T-helper 9 cell (primary cell): ENCODE data around the gene TIAL1.
"Not testable (repeated sequence)": the region's sequence is repeated elsewhere in the genome, so short reads cannot be mapped to it uniquely, and the experiment has no call there.

Source experiments
- DNase-seq: peaks from one replicate; pipeline ENCODE4 v3.0.0-alpha.2; 2020

TIAL1 gene

DNA sequence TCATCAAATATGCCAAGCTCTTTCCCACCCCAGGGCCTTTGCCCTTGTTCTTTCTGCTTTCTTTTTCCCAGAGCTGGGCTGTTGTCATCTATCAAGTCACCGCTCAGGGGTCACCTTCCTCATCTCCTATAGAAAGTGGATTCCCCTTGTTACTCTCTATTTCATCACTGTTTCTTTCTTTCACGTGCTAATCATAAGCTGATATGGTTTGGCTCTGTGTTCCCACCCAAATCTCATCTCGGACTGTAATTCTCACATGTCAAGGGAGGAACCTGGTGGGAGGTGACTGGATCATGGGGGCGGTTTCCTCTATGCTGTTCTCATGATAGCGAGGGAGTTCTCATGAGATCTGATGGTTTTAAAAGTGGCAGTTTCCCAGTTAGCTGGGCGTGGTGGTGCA lies 17.0 kb upstream of the TIAL1 start:
- no peak for DNase-seq

DNA sequence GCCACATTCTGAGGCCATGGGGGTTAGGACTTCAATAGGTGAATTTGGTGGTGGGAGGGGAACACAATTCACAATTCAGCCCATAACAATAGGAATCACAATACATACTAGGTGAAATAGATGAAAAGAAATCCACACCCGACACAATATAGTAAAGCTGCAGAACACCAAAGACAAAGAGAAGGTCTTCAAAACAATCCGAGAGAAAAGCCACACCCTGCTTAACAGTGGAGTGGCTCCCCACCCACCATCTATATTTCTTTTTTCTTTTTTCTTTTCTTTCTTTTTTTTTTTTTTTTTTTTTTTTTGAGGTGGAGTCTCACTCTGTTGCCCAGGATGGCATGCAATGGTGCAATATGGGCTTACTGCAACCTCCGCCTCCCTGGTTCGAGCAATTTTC lies 14.7 kb upstream of the TIAL1 start:
- DNase-seq, result no peak

DNA sequence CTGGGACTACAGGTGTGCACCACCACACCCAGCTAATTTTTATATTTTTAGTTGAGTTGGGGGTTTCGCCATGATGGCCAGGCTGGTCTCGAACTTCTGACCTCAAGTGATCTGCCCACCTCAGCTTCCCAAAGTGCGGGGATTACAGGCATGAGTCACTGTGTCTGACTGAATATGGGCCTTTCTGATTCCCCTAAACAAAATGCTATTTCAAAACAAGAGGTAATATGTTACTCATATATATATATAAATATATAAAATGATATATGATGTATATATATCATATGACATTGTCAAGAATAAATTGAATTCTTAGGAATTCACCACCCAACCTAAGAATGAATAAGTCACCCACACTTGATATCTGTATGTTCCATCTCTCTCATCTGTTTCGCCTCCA lies 12.8 kb upstream of the TIAL1 start:
- DNase-seq, result no peak

DNA sequence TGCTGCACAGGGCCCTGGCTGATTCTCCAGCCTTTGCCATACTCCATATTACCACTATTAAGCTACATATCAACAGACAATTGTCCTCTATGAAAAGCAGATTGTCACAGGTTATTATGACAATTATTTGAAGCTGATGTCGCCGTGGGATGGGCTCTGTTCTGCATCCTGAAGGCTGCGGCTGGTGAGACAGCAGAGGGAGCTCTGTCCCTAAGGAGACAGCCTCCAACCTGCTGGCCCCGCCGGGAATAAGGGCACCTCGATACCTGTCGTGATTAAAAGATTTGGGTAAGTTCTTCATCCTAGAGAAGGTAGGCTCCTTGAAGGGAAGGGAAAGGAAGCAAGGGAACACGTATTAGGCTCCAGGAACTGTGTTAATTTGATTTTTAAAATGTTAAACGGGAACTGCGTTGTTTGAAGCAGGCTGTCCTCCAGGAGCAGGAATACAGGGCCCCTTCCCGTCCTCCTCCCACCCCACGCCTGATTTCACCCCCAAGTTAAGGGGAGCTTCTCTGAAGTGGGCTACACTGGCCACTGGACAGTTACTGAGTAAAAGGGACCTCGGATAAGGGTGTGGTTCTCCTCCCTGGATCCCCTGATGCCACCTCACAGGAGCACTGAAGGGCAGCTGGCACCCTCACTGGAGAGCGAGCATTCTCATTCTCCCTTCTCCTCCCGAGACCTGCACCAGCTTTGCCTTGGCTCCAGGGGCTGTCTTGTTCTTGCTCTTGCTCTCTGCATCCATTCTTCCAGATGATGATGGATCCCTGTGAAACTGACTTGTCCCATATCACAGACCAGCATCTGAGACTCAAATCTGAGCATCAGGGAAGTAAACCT lies 11.8 kb upstream of the TIAL1 start:
- DNase-seq, result peak; percentile 21

GRCh38 chr10:119604468-119604867 lies 7.7 kb upstream of the TIAL1 start:
- DNase-seq, result no peak

DNA sequence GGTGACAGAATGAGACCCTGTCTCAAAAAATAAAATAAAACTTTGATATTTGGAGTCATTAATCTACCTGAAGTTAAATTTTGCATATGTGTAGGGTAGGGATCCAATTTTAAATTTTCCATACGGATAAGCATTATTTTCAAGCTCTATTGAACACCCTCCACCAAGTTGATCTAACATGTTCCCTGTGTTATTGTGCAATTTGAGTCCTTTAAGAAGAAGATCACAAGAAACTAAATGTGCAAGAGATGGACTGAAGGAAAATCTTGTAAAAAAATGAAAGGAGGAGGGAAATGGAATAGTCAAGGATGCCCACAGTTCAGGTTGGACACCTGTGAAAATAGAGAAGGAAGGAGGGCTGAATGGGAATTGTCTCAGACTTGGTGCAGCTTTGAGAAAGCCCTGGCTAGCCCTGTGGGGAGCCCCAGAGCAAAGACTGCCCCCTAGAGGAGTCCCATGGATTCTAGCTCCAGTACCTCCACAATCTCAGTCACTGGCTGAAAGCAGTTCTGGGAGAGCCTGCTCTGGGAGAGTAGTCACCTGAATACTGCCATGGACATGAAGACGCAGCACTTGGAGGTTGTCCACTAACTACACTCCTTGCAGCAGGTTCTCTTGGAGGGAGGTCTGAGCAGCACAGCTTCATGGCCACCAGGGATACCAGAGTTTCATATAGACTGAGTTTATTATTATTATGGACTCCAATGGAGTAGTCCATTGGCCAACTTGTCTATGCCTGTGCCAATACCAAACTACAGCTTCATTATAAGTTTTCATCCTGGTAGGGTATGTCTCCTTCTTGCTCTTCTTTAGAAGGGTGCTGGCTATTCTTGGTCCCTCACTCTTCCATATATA lies 5.7 kb upstream of the TIAL1 start:
- no peak for DNase-seq

- no peak for DNase-seq
Observed at GRCh38 chr10:119598397-119598796, 1.6 kb upstream of the TIAL1 start.

- no peak for DNase-seq
Observed at GRCh38 chr10:119597405-119598186, 832 bp upstream of the TIAL1 start.

- peak; percentile 32 for DNase-seq
Observed at GRCh38 chr10:119595676-119596515, 868 bp downstream of the TIAL1 start.

DNA sequence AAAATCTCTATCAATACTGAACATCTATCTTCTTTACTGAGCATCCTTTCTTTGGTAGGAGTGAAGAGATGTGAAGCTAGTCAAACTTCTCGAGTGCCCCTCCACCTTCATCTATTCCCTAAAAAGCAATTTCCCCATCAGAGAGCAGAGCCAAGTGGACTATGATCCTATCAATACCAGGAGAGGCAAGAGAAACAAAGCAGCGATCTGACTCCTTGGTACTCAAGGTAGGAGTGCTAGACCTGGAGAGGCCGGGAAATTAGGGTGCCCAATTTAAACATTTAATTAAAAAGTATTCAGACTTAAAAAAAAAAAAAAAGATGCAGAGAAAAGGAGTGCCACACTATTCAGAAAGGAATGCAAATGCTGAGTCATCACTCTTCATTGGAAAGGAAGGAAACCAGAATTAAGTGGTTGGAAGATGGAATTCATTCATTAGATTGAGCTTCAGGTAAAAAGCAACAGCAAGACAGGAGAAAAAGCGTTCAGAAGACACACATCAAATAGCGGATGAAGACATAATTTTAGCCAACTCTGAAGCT lies 1.6 kb downstream of the TIAL1 start:
- DNase-seq, result no peak

DNA sequence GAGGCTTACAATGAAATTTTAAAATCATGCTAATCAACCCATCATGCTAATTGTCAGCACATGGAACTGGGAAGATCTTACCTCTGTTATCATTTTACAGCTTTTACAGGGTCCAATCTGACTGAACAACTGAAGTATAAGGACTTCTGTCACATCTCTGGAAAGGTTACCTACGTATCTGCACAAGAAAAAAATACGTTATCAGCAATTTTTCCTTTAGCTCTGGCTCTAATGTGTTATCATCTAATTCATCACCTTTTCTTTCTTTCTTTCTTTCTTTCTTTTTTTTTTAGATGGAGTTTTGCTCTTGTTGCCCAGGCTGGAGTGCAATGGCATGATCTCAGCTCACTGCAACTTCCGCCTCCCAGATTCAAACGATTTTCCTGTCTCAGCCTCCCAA lies 8.7 kb downstream of the TIAL1 start:
- no peak for DNase-seq

DNA sequence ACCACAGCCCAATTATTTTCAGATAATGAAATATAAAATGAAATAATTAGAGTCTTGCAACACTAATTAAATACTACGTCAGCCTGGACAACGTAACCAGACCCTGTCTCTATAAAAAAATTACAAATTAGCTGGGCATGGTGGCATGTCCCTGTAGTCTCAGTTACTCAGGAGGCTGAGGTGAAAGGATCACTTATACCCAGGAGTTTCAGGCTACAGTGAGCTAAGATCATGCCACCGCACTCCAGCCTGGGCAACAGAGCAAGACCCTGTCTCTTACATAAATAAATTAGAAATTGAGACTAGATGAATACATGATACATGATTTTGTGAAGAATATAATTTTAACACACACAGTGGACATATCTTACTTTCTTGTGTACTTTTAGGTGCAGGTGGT lies 18.4 kb downstream of the TIAL1 start:
- DNase-seq, result no peak

DNA sequence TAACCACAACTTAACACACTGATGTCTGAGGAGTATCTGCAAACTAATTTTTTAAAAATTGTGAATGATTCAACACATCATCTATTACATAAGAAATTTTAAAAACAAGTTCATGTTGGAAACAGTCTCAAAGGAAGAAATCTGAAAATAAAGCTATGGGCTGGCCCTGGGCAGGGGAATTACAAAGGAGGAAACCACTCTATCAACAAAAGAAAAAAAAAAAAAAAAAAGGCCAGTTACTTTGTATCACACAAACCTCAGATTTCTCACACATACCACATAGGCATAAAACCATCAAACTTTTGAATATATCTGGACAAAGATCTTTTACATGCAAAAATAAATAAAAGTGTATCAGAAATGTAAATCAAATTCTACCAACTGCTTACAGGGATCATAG lies 20.8 kb downstream of the TIAL1 start:
- no peak for DNase-seq

- DNase-seq, result no peak
Observed at GRCh38 chr10:119575506-119575905, 21.3 kb downstream of the TIAL1 start.

GRCh38 chr10:119567978-119568377 lies 28.8 kb downstream of the TIAL1 start:
- no peak for DNase-seq

- no peak for DNase-seq
Observed at GRCh38 chr10:119562097-119562496, 34.7 kb downstream of the TIAL1 start.

DNA sequence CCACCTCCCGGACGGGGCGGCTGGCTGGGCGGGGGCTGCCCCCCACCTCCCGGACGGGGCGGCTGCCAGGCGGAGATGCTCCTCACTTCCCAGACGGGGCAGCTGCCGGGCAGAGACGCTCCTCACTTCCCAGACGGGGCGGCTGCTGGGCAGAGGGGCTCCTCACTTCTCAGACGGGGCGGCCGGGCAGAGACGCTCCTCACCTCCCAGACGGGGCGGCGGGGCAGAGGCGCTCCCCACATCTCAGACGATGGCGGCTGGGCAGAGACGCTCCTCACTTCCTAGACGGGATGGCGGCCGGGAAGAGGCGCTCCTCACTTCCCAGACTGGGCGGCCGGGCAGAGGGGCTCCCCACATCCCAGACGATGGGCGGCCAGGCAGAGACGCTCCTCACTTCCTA lies 37.3 kb downstream of the TIAL1 start:
- DNase-seq, result not testable (repeated sequence)

DNA sequence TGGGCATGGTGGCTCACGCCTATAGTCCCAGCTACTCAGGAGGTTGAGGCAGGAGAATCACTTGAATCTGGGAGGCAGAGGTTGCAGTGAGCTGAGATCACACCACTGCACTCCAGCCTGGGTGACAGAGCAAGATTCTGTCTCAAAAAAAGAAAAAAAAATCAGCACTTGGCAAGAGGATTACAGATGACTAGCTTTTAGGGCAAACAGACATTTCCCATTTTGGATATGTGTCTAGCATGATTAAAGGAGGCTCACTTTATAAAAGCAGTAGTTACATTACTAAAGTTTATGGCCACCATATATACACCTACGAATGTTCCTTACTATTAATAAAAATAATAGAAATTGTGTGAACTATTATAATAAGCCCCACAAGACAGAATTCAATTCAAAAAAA lies 40.7 kb downstream of the TIAL1 start:
- DNase-seq, result not testable (repeated sequence)

DNA sequence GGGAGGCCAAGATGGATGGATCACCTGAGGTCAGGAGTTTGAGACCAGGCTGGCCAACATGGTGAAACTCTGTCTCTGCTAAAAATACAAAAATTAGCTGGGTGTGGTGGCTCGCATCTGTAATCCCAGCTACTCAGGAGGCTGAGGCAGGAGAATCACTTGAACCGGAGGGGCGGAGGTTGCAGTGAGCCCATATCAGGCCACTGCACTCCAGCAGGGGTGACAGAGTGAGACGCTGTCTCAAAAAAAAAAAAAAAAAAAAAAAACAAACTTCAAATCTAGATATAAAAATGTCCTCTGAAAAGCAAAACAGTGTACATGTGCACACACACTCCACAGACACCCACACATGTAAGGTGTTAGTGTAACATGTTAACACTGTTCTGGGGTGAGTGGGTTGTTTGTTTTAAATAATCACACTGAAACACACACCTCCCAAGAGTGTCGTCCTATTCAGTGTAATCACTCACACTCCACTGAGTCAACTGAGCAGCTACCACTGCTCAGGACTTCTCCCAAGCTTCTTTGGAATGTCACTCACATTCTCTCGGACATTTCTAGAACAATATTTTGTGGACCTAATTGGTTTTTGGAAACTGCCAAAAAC lies 41.5 kb downstream of the TIAL1 start:
- DNase-seq, result no peak

DNA sequence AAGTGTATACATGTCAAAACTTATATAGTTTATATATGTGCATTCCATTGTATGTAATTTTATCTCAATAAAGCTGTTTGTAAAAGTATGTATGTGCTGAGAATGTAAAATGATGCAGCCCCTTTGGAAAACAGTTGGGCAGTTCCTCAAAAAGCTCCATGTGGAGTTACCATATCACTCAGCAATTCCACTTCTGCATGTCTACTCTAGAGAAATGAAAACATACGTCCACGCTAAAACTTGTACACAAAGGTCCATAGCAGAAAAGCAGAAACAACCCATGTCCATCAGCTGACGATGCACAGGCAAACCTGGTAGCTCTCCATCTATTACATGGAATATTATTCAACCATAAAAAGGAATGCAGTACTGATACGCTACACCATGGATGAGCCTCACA lies 45.9 kb downstream of the TIAL1 start:
- DNase-seq, result no peak

- DNase-seq, result no peak
Observed at GRCh38 chr10:119549247-119549999, 47.3 kb downstream of the TIAL1 start.
